Gastrocnemius medialis (tissue), 4 donors: Measurements from ENCODE around the gene NEUROD2. TPM values are rescaled to one million over a fixed set of nuclear protein-coding genes. Genes with fewer than 3 reads are reported as not detected.

ENCODE experiments used
- ATAC-seq, 2 donors: fragments of 150-250 bp; one replicate each; pipeline ENCODE4 v1.9.1; 2016
- DNase-seq, 2 donors: peaks; one replicate each; pipeline ENCODE4 v3.0.0-alpha.2; 2019
- H3K27ac ChIP-seq, 4 donors: fragments of 200-600 bp; sonication (generic); 1 replicate in 1 of 4; 2 replicates in 3 of 4; pipeline ENCODE4 v1.5.1; 2016 to 2018; ENCODE audit warnings: mild to moderate bottlenecking in 2 of 4, moderate library complexity in 1 of 4
- H3K27me3 ChIP-seq, 3 donors: fragments of 200-600 bp; sonication (generic) in 2 of 3; 1 replicate in 1 of 3; 2 replicates in 2 of 3; pipeline versions ENCODE4 v1.5.1 to v1.6.0; 2016 to 2019; ENCODE audit warnings: mild to moderate bottlenecking in 1 of 3, moderate library complexity in 1 of 3
- H3K36me3 ChIP-seq, 2 donors: fragments of 200-600 bp; sonication (generic) in 1 of 2; one replicate each; pipeline ENCODE4 v1.5.1; 2017 to 2018
- H3K4me1 ChIP-seq, 2 donors: fragments of 200-600 bp; sonication (generic) in 1 of 2; one replicate each; pipeline ENCODE4 v1.5.1; 2016 to 2017; ENCODE audit warnings: mild to moderate bottlenecking in 2 of 2
- H3K4me3 ChIP-seq, 4 donors: fragments of 200-600 bp; sonication (generic) in 3 of 4; 1 replicate in 1 of 4; 2 replicates in 3 of 4; pipeline ENCODE4 v1.5.1; 2016 to 2019; ENCODE audit warnings: mild to moderate bottlenecking in 2 of 4
- H3K9me3 ChIP-seq, 3 donors: fragments of 200-600 bp; sonication (generic) in 2 of 3; 1 replicate in 1 of 3; 2 replicates in 2 of 3; pipeline ENCODE4 v1.5.1; 2016 to 2019
- CTCF ChIP-seq, 5 experiments: fragments of 450-650 bp in 3 of 5; fragments of 200-600 bp in 2 of 5; sonication (generic) in 2 of 5; IDR thresholded peaks in 4 of 5; conservative IDR thresholded peaks in 1 of 5; 1 replicate in 4 of 5; 2 replicates in 1 of 5; pipeline ENCODE4 v1.5.1; 2016 to 2019; ENCODE audit warnings: antibody characterized with exemption in 5 of 5, mild to moderate bottlenecking in 3 of 5, moderate library complexity in 3 of 5
- POLR2A ChIP-seq, 2 donors: fragments of 450-650 bp; IDR thresholded peaks; one replicate each; pipeline ENCODE4 v1.6.1; 2017; ENCODE audit warnings: antibody characterized with exemption in 2 of 2, mild to moderate bottlenecking in 2 of 2, moderate library complexity in 2 of 2
- in situ Hi-C, 4 donors: fragments of 200-750 bp; cut with MboI; loops; one replicate each; pipeline versions ENCODE4 v1.15.0 to v1.8.0; 2017; ENCODE audit warnings: low sequenced_read_pairs in 4 of 4
- intact Hi-C: fragments of 100-400 bp; cut with DNase I; formaldehyde crosslinking; loops from one replicate; pipeline ENCODE4 v1.15.1; 2023; ENCODE audit warnings: low total_unique reads
- total RNA-seq, 4 donors: library from RNA; depleted of rRNA; stranded (reverse); fragments of >200 nt; gene quantifications; one replicate each; pipeline versions ENCODE4 v1.1.0 to v1.2.3, GENCODE V29; 2016

Gene NEUROD2
- total RNA-seq, 4 donors from 2014 or later = not detected

- intact Hi-C loops = no loop called here
- Histone ChIP-seq H3K4me3 (no peak overlapping the region), H3K9me3 (no peaks in the 10 kb centered on the region), H3K36me3 (no peaks in the 10 kb centered on the region), H3K27me3 (peaks cover 36 to 46% (median 37%) of the 10 kb centered on the region in 3 donors), H3K27ac (no peak overlapping the region), H3K4me1 (peaks cover 9 to 11% of the 10 kb centered on the region in 2 donors)
- DNase-seq (no peak), ATAC-seq (no peak)
- in situ Hi-C loops = no loop called here
- TF ChIP-seq POLR2A (IDR thresholded peaks at IDR 0.05) = no peak
- TF ChIP-seq CTCF (IDR thresholded peaks at IDR 0.05 in 4 of 5, conservative IDR thresholded peaks at IDR 0.05 in 1 of 5) = no peak
Observed at GRCh38 chr17:39611401-39612112, 3.8 kb upstream of the NEUROD2 start.

GRCh38 chr17:39609416-39610025 is 1.8 kb upstream of the NEUROD2 start:
- peaks cover 51 to 59% (median 54%) of the 10 kb centered on the region in 3 donors for H3K27me3 ChIP-seq
- DNase-seq (no peak), ATAC-seq (no peak)
- peaks cover 25% of the 10 kb centered on the region in 2 donors for H3K4me1 ChIP-seq
- H3K9me3 ChIP-seq = no peaks in the 10 kb centered on the region
- TF ChIP-seq POLR2A (IDR thresholded peaks at IDR 0.05) = no peak
- TF ChIP-seq CTCF (IDR thresholded peaks at IDR 0.05 in 4 of 5, conservative IDR thresholded peaks at IDR 0.05 in 1 of 5) = no peak
- in situ Hi-C loops = no loop called here
- intact Hi-C loops = no loop called here
- H3K4me3 ChIP-seq = no peak overlapping the region
- no peaks in the 10 kb centered on the region for H3K36me3 ChIP-seq
- H3K27ac ChIP-seq = no peak overlapping the region

GRCh38 chr17:39608142-39608981 is 642 bp upstream of the NEUROD2 start:
- H3K4me3 ChIP-seq = no peak overlapping the region
- no peaks in the 10 kb centered on the region for H3K9me3 ChIP-seq
- H3K4me1 ChIP-seq = peaks cover 25% of the 10 kb centered on the region in 2 donors
- H3K27ac ChIP-seq = no peak overlapping the region
- intact Hi-C loops = no loop called here
- peaks cover 62 to 70% (median 65%) of the 10 kb centered on the region in 3 donors for H3K27me3 ChIP-seq
- no peak for DNase-seq
- no peak for TF ChIP-seq CTCF (IDR thresholded peaks at IDR 0.05 in 4 of 5, conservative IDR thresholded peaks at IDR 0.05 in 1 of 5)
- no peak for TF ChIP-seq POLR2A (IDR thresholded peaks at IDR 0.05)
- no peaks in the 10 kb centered on the region for H3K36me3 ChIP-seq
- in situ Hi-C loops = no loop called here
- no peak for ATAC-seq

- in situ Hi-C loops = no loop called here
- H3K36me3 ChIP-seq = no peaks in the 10 kb centered on the region
- H3K4me1 ChIP-seq = peaks cover 25% of the 10 kb centered on the region in 2 donors
- peak overlapping the region in 2 of 4 donors; percentile 37 to 41 for H3K4me3 ChIP-seq
- DNase-seq (no peak), ATAC-seq (no peak)
- no peaks in the 10 kb centered on the region for H3K9me3 ChIP-seq
- H3K27me3 ChIP-seq = peaks cover 71 to 81% (median 73%) of the 10 kb centered on the region in 3 donors
- intact Hi-C loops = no loop called here
- TF ChIP-seq POLR2A (IDR thresholded peaks at IDR 0.05) (no peak), CTCF (IDR thresholded peaks at IDR 0.05 in 4 of 5, conservative IDR thresholded peaks at IDR 0.05 in 1 of 5) (no peak)
- H3K27ac ChIP-seq = no peak overlapping the region
Observed at GRCh38 chr17:39607057-39607850, 466 bp downstream of the NEUROD2 start.
